CD4-positive, alpha-beta T cell treated with Interferon gamma for 1 hour (primary cell): ENCODE data around the gene CRB2.

Experiments
- DNase-seq: peaks from one replicate; pipeline ENCODE4 v3.0.0-alpha.2; 2020

Gene CRB2

GRCh38 chr9:123355761-123356431 is at the start of gene CRB2:
TSS of gene CRB2 (plus strand) at chr9:123356197. CDS start at chr9:123356261, 64 bp downstream.
- no peak for DNase-seq

- DNase-seq, result no peak
These were observed 46.4 kb upstream of the CRB2 start for GRCh38 chr9:123309611-123310010.

- no peak for DNase-seq
These were observed 45.3 kb upstream of the CRB2 start for GRCh38 chr9:123310551-123311249.

DNA sequence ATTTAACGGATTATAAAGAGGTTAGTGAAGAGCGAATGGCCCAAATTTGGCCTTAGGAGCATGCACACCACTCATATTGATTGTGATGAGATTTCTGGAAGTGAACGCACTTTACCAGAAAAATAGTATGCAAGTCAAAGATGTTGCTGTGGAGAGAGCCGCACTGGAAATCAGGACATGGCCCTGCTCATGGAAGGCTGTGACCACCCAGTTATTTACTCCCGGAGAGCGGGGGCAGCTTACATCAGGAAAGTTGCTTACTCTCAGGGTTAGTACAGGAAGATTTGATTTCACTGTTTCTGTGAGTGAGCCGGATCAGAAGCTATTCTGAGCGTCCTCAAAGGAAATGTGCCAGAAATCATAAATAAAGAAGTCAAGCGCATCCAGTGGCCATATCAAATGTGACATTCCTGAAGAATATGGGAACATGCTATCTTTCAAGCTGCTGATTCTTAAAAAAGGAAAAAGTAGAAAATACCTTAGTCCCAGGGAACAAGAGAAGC is 44.7 kb upstream of the CRB2 start:
- DNase-seq, result no peak

DNA sequence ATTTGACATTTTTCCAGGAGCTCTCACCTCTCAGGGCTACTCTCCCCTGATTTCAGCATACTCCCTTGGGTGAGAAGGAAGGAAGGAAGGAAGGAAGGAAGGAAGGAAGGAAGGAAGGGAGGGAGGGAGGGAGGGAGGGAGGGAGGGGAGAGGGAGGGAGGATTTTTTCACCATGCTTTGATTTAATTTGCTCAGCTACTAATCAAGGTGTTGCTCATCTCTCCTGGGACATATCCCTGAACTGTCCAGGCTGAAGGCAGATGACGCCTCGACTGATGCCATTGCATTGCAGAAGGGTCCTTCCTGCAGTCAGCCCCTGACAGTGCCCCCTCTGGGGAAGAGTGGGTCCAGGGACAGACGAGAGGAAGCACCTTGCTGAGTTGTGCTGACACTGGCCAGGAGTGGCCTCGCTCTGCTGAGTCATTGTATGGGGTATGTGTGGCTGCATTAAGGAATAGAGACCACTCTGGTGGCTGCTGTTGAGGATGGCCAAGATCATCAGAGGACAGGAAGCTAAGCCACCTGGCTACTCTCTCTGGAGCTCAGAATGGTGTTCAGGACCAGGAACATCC is 43.6 kb upstream of the CRB2 start:
- no peak for DNase-seq

- DNase-seq, result no peak
These were observed 41.4 kb upstream of the CRB2 start for GRCh38 chr9:123314617-123315016.

GRCh38 chr9:123315635-123316034 is 40.4 kb upstream of the CRB2 start:
- DNase-seq, result no peak

DNA sequence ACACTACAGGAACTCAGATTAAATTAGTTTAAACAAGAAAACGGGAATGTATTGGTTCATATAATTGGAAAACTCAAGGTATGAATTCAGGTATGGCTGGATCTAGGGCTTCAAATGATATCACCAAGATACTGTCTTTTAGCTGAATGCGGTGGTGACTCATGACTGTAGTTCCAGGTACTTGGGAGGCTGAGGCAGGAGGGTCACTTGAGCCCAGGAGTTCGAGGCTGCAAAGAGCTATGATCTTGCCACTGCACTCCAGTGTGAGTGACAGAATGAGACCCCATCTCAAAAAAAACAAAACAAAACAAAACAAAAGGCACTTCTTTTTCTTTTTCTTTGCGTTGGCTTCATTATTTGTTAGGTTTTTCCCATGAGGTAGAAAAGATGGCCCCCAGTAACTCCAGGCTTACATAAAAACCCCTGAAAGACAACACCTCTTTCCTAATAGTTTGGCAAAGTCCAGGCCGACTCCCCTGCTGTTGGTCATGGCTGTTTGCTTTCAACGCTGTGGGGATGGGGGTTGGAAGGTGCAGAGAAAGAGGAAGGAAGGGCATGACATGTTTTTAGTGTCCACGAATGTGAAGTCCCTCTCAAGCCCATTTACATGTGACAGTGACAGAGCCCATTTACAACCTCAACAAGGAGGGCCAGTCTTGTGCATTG is 39.8 kb upstream of the CRB2 start:
- no peak for DNase-seq

DNA sequence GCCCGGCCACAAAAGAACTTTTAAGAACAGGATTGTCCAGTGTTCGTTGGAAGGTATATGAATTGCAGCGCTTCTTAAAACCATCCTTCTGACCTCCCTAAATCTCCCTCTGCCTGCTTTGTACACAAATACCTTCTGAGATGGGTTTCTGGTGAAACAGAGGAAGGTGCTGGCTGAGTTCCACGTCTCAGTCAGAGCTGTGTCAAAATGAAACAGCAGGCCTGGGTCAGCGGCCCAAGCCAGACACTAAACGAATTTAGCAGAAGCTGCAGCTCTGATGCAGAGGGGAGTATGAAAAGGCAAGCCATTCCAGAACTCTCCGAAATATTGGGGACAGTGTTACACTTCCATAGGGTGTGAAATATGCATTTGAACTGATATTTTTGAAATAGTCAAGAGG is 37.8 kb upstream of the CRB2 start:
- no peak for DNase-seq

DNA sequence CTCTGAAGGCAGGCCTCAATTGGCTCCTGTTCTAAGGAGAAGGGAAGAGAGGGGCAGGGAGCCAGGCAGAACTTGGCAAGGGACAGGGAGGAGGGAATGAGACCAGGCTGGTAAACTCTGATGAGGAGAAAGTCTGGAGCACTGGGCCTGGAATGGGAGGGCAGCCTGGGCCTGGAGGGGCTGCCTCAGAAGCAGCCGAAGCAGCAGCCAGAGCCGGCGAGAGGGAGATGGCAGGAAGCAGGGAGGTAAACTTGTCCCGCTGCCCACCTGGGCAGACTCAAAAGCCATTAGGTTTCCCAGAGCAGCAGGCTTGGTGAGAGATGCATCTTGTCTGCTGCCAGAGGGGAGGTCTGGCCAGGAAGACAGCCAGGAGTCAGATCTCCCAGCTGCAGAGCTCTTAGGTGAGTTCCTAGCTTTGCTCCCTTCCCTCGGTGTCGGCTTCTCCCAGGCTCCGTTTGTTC is 37.0 kb upstream of the CRB2 start:
- no peak for DNase-seq

DNA sequence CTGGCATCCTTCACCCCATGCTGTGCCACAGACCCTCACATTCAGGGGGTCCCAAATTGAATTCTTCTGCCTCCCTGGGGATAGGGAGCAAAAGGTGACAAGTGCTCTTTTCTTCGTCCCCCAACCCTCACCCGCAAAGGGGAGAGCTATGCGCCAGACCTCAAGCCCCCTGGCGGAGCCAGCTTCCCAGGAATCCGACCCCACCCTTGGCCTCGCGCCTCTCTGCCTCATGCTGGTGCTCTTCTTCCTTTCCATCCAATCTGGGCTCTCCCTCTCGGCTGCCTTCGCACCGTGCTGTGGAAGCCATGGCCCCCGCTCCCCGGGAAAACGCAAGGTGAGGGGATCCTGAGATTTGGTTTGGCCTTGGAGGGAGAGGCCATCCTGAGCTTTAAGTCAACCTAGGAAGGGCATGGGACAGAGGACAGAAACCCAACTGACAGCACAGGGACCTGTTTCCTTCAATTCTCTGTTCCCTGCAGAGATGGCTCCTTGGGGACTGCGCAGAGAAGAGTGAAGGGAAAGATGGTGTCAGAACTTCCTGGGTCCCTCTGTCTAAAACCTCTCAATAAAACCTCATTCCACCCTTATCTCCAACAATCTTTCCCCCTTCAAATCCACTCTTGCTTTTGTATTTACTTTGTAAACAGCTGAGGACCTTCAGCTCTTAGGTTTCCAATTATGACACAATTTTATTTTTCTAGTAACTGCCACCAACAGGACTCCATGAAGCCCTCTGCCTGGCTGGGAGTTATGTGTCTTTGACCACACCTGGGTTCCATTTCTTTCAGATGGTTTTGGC is 36.3 kb upstream of the CRB2 start:
- DNase-seq, result no peak

- DNase-seq, result no peak
These were observed 35.2 kb upstream of the CRB2 start for GRCh38 chr9:123320814-123321213.

DNA sequence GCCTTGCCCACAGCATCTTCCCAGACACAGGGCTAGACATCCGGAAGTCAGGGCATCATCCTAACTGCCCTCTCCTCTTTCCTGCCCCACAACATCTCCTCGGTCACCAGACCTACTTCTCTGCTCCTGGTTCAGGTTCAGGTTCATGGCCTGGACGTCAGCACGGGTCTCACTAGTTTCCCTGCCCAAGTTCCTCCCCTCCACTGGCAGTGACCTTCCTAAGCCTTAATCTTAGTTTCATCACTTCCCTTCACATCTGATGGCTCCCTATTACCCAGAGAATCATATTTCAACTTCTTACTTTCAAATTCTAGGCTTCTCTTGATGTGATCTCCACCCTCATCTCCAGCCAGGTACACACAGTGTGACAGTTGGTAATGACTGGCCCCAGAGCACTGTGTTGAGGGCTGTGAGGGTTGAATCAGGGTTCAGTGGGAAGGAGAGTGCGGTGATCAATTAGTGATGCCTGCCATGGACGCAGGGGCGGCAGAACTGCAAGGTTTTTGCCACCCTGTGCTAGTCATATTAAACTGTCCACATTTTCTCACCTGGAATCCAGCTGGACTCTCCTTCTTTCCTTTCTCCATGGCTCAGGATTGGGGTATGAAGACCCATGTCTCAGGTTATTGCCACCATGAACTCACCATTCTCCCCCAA is 34.3 kb upstream of the CRB2 start:
- DNase-seq, result no peak

DNA sequence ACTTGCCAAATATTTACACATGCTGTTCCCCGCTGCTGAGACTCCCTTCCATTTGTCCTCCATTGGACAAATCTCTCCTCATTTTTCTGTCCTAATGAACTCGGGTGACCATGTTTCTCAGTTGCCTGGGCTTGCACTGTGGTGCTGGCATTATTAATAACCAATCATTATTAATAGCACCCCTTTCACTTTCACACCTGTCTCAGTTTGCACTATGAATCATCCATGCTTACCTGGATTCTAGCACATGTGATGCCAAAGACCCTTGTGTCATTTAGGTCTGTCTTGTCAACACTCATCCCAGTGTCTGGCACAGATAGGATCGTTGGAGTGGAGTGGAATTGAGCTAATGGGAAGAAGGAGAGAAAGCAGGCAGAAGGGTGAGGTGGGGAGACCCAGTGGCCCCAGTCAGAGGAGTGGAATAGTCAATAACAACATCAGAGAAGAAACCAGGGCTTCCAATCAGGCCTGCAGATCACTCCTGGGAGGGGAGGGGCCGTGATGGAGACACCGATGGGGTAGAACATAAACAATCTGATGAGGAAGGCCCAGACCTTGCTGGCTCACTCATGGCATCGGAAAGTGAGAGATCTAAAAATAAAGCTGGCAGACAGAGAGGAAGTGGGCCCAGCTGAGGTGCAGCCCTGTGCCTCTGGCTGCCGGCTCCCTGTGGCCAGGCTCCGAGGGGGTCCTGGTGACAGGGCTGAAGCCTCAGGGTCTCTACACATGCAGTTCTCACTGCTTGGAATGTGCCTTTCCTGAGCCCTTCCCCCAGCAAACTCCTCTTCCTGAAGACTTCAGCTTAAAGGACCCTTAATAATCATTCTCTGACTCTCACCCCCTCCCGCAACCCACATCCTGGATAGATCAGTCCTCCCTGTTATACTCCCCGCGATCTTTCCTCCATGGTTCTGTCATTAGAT is 33.5 kb upstream of the CRB2 start:
- DNase-seq, result peak; percentile 67

DNA sequence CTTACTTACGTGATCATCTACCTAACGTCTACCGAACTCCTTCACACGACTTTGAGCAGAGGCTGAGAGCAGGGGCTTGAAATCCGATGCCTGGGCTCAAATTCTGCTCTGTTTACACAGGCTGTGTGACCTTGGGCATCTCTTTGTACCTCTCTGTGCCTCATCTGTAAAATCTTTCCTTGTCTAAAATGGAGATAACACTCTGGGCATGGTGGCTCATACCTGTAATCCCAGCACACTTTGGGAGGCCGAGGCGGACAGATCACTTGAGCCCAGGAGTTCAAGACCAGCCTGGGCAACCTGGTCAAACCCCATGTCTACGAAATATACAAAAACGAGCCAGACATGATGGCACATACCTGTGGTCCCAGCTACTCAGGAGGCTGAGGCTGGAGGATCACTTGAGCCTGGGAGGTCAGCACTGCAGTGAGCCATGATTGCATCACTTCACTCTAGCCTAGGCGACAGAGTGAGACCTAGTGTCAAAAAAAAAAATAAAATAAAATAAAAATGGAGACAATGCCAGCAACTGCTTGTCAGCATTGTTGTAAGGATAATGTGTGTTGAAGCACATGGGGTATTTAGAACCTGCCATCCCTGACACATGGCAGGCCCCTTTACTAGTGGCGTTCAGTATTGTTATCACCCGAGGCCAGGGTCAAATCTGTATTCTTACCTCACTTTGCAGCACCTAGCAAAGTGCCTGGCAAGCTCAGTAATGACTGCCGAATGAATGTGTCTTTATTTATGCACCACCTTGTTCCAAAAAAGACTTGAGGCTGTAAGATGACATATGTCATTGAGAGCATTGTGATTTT is 32.6 kb upstream of the CRB2 start:
- DNase-seq, result no peak

- DNase-seq, result no peak
These were observed 31.2 kb upstream of the CRB2 start for GRCh38 chr9:123324767-123325183.

GRCh38 chr9:123326187-123326586 is 29.8 kb upstream of the CRB2 start:
- no peak for DNase-seq

DNA sequence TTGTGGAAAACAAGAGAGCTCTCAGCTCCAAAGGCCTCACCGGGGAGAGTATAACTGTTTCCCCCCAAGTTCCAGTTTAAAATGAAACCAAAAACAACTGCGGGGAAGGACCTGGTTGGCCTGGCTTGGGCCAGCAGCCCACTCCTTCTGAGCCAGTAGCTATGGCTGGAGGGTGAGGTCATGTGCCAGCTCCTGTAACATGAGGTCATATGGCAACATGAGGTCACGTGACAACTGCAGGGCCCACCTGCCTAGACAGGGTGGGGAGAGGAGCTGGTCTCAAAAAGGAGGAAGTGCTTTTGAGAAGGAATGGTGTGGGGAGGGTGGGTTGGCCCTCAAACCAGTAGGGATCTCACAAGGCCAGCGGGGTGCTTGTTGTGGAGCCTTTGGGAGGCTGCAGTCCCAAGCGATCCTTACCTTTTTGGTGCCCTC is 29.3 kb upstream of the CRB2 start:
- DNase-seq, result peak; percentile 80

DNA sequence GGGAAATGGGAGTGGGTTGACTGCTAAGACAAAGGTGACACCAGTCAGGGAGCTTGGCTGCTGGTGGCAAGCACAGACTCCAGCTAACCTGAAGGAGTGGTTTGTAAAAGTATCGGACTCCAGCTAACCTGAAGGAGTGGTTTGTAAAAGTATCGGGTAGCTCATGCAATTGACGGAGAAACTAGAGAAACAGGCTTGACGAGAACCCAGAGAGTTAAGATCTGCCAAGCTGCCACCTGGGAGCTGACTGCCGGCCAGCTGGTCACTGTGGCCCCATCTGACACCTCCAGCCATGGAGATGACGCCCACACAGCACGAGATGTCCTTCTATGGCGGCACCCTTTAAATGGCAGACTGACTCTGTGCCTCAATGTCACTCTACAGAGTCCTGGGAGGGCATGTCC is 28.3 kb upstream of the CRB2 start:
- DNase-seq, result no peak
